Mesendoderm (in vitro differentiated cells): ENCODE measurements around the gene PDS5B.
"Not testable (repeated sequence)": the region's sequence is repeated elsewhere in the genome, so short reads cannot be mapped to it uniquely, and the experiment has no call there.

Source experiments
- DNase-seq: peaks from one replicate; pipeline ENCODE4 v3.0.0; 2013
- H2AK5ac ChIP-seq: 2 replicates; pipeline ENCODE4 v1.6.1; 2013; ENCODE audit warnings: low read length, inconsistent platforms
- H2BK120ac ChIP-seq: 2 replicates; pipeline ENCODE4 v1.6.1; 2013; ENCODE audit warnings: low read depth, mild to moderate bottlenecking, low read length, moderate library complexity, mixed read lengths
- H2BK15ac ChIP-seq: replicated peaks from 2 replicates; pipeline ENCODE4 v1.6.1; 2013; ENCODE audit warnings: low read depth, mild to moderate bottlenecking, moderate library complexity
- H2BK5ac ChIP-seq: 2 replicates; pipeline ENCODE4 v1.6.1; 2013; ENCODE audit warnings: low read length, inconsistent platforms
- H3K18ac ChIP-seq: 2 replicates; pipeline ENCODE4 v1.6.1; 2013; ENCODE audit warnings: mild to moderate bottlenecking, low read length, mixed read lengths
- H3K23ac ChIP-seq: one replicate; pipeline ENCODE4 v1.6.1; 2013; ENCODE audit warnings: low read length
- H3K27ac ChIP-seq: 2 replicates; pipeline ENCODE4 v1.5.1; 2013; ENCODE audit warnings: low read depth, mild to moderate bottlenecking, inconsistent platforms, low read length, moderate library complexity
- H3K27me3 ChIP-seq: 2 replicates; pipeline ENCODE4 v1.6.1; 2013; ENCODE audit warnings: low read length, control low read depth, mild to moderate bottlenecking, inconsistent platforms; ENCODE audit not compliant: insufficient read depth, poor library complexity
- H3K36me3 ChIP-seq: 2 replicates; pipeline ENCODE4 v1.6.1; 2013; ENCODE audit warnings: low read length, inconsistent platforms; ENCODE audit not compliant: control insufficient read depth, insufficient read depth
- H3K4ac ChIP-seq: one replicate; pipeline ENCODE4 v1.6.1; 2013; ENCODE audit warnings: low read depth, mild to moderate bottlenecking, low read length, moderate library complexity
- H3K4me1 ChIP-seq: 2 replicates; pipeline ENCODE4 v1.6.1; 2013; ENCODE audit warnings: low read depth, low read length, inconsistent platforms; ENCODE audit not compliant: control insufficient read depth
- H3K4me2 ChIP-seq: 2 replicates; pipeline ENCODE4 v1.6.1; 2013; ENCODE audit warnings: low read length
- H3K4me3 ChIP-seq: 2 replicates; pipeline ENCODE4 v1.5.1; 2013; ENCODE audit warnings: mild to moderate bottlenecking, low read length
- H3K56ac ChIP-seq: one replicate; pipeline ENCODE4 v1.6.1; 2013; ENCODE audit warnings: low read length
- H3K79me1 ChIP-seq: 2 replicates; pipeline ENCODE4 v1.6.1; 2013; ENCODE audit warnings: low read length, inconsistent platforms
- H3K79me2 ChIP-seq: 2 replicates; pipeline ENCODE4 v1.6.1; 2013; ENCODE audit warnings: mild to moderate bottlenecking, low read length; ENCODE audit not compliant: control insufficient read depth, insufficient read depth
- H3K9ac ChIP-seq: 2 replicates; pipeline ENCODE4 v1.6.1; 2013; ENCODE audit warnings: low read length, inconsistent platforms
- H4K5ac ChIP-seq: one replicate; pipeline ENCODE4 v1.6.1; 2013; ENCODE audit warnings: low read length
- H4K8ac ChIP-seq: one replicate; pipeline ENCODE4 v1.6.1; 2013; ENCODE audit warnings: low read depth, mild to moderate bottlenecking, control low read depth, low read length, moderate library complexity
- WGBS: extraction: QIAGEN DNeasy Blood & Tissue Kit; methylation state at CpG from one replicate; pipeline ENCODE4 v1.1.7; 2013; ENCODE audit warnings: low lambda C conversion rate, missing lambda C conversion rate; ENCODE audit not compliant: insufficient coverage; ENCODE audit errors: extremely low coverage; 5-methylcytosine and 5-hydroxymethylcytosine counted together

The PDS5B gene

GRCh38 chr13:32726374-32727037, 140.3 kb downstream of the PDS5B start:
- no peak overlapping the region for H4K8ac ChIP-seq
- H2BK15ac ChIP-seq = no peak overlapping the region
- H3K4me1 ChIP-seq = peaks cover under 1% of the 10 kb centered on the region
- no peak overlapping the region for H3K4me3 ChIP-seq
- no peak overlapping the region for H2AK5ac ChIP-seq
- no peak overlapping the region for H2BK5ac ChIP-seq
- no peak overlapping the region for H3K9ac ChIP-seq
- H3K79me2 ChIP-seq = no peaks in the 10 kb centered on the region
- no peak overlapping the region for H4K5ac ChIP-seq
- H3K79me1 ChIP-seq = peaks cover 2% of the 10 kb centered on the region
- H3K36me3 ChIP-seq = no peaks in the 10 kb centered on the region
- no peaks in the 10 kb centered on the region for H3K27me3 ChIP-seq
- WGBS = no CpG with 5 or more reads among the region's 4 CpGs
- DNase-seq = no peak
- no peak overlapping the region for H3K56ac ChIP-seq
- no peak overlapping the region for H3K4me2 ChIP-seq
- H3K27ac ChIP-seq = no peak overlapping the region
- no peak overlapping the region for H3K18ac ChIP-seq
- H2BK120ac ChIP-seq = no peak overlapping the region
- no peak overlapping the region for H3K4ac ChIP-seq
- no peak overlapping the region for H3K23ac ChIP-seq

- no peak overlapping the region for H3K4me3 ChIP-seq
- H3K4ac ChIP-seq = no peak overlapping the region
- no peaks in the 10 kb centered on the region for H3K27me3 ChIP-seq
- H3K27ac ChIP-seq = no peak overlapping the region
- no peaks in the 10 kb centered on the region for H3K36me3 ChIP-seq
- no peak overlapping the region for H3K18ac ChIP-seq
- no peak overlapping the region for H2BK5ac ChIP-seq
- no peak overlapping the region for H3K4me2 ChIP-seq
- peaks cover 2% of the 10 kb centered on the region for H3K79me1 ChIP-seq
- no peaks in the 10 kb centered on the region for H3K79me2 ChIP-seq
- no peak overlapping the region for H3K56ac ChIP-seq
- H4K8ac ChIP-seq = no peak overlapping the region
- no peak overlapping the region for H3K9ac ChIP-seq
- H2AK5ac ChIP-seq = no peak overlapping the region
- no peak overlapping the region for H4K5ac ChIP-seq
- WGBS = no CpG with 5 or more reads among the region's 3 CpGs
- peaks cover 2% of the 10 kb centered on the region for H3K4me1 ChIP-seq
- no peak overlapping the region for H2BK120ac ChIP-seq
- no peak overlapping the region for H2BK15ac ChIP-seq
- H3K23ac ChIP-seq = no peak overlapping the region
- DNase-seq = peak; percentile 51
Measured at GRCh38 chr13:32728327-32728726, 142.1 kb downstream of the PDS5B start.

GRCh38 chr13:32729097-32729496, 142.8 kb downstream of the PDS5B start:
- DNase-seq, H2BK120ac ChIP-seq, H3K36me3 ChIP-seq, H3K56ac ChIP-seq, H4K8ac ChIP-seq, H3K23ac ChIP-seq, H2BK5ac ChIP-seq, H2AK5ac ChIP-seq, H2BK15ac ChIP-seq, H3K27ac ChIP-seq, H3K4me2 ChIP-seq, H3K4me1 ChIP-seq, H4K5ac ChIP-seq, H3K4me3 ChIP-seq, H3K9ac ChIP-seq, H3K79me1 ChIP-seq, H3K4ac ChIP-seq, H3K27me3 ChIP-seq, H3K79me2 ChIP-seq, H3K18ac ChIP-seq: not testable (repeated sequence)

- H2BK120ac ChIP-seq = no peak overlapping the region
- peaks cover 2% of the 10 kb centered on the region for H3K79me1 ChIP-seq
- H3K4me3 ChIP-seq = no peak overlapping the region
- H3K27me3 ChIP-seq = no peaks in the 10 kb centered on the region
- H3K56ac ChIP-seq = no peak overlapping the region
- no peak overlapping the region for H3K9ac ChIP-seq
- H3K79me2 ChIP-seq = no peaks in the 10 kb centered on the region
- no peak overlapping the region for H3K4me2 ChIP-seq
- no peak overlapping the region for H4K5ac ChIP-seq
- H3K27ac ChIP-seq = no peak overlapping the region
- H3K4me1 ChIP-seq = peaks cover 2% of the 10 kb centered on the region
- H2BK5ac ChIP-seq = no peak overlapping the region
- DNase-seq = no peak
- H2BK15ac ChIP-seq = no peak overlapping the region
- H2AK5ac ChIP-seq = no peak overlapping the region
- H3K36me3 ChIP-seq = no peaks in the 10 kb centered on the region
- WGBS = 100% methylated on average over 1 of the region's 3 CpGs
- H3K4ac ChIP-seq = no peak overlapping the region
- H3K23ac ChIP-seq = no peak overlapping the region
- H4K8ac ChIP-seq = no peak overlapping the region
- H3K18ac ChIP-seq = no peak overlapping the region
Measured at GRCh38 chr13:32731074-32731473, 144.8 kb downstream of the PDS5B start.

GRCh38 chr13:32731576-32731975, 145.3 kb downstream of the PDS5B start:
- H3K4me3 ChIP-seq = no peak overlapping the region
- H2BK120ac ChIP-seq = no peak overlapping the region
- DNase-seq = no peak
- H3K79me1 ChIP-seq = no peaks in the 10 kb centered on the region
- peaks cover 2% of the 10 kb centered on the region for H3K4me1 ChIP-seq
- no peak overlapping the region for H3K4ac ChIP-seq
- no CpG with 5 or more reads among the region's 2 CpGs for WGBS
- no peaks in the 10 kb centered on the region for H3K79me2 ChIP-seq
- H2AK5ac ChIP-seq = no peak overlapping the region
- H3K27me3 ChIP-seq = no peaks in the 10 kb centered on the region
- H3K4me2 ChIP-seq = no peak overlapping the region
- no peak overlapping the region for H3K56ac ChIP-seq
- H4K8ac ChIP-seq = no peak overlapping the region
- no peak overlapping the region for H3K27ac ChIP-seq
- no peak overlapping the region for H2BK15ac ChIP-seq
- H3K18ac ChIP-seq = no peak overlapping the region
- no peak overlapping the region for H2BK5ac ChIP-seq
- no peak overlapping the region for H4K5ac ChIP-seq
- no peak overlapping the region for H3K9ac ChIP-seq
- no peak overlapping the region for H3K23ac ChIP-seq
- no peaks in the 10 kb centered on the region for H3K36me3 ChIP-seq

GRCh38 chr13:32733690-32734089, 147.4 kb downstream of the PDS5B start:
- no peaks in the 10 kb centered on the region for H3K36me3 ChIP-seq
- H3K9ac ChIP-seq = no peak overlapping the region
- no peak overlapping the region for H2BK5ac ChIP-seq
- H3K56ac ChIP-seq = no peak overlapping the region
- no peak overlapping the region for H2AK5ac ChIP-seq
- H3K18ac ChIP-seq = no peak overlapping the region
- H3K27me3 ChIP-seq = no peaks in the 10 kb centered on the region
- no peak overlapping the region for H2BK120ac ChIP-seq
- H3K23ac ChIP-seq = no peak overlapping the region
- H3K4me2 ChIP-seq = no peak overlapping the region
- H3K79me1 ChIP-seq = no peaks in the 10 kb centered on the region
- no peak overlapping the region for H4K5ac ChIP-seq
- H3K4me1 ChIP-seq = peaks cover 2% of the 10 kb centered on the region
- no peaks in the 10 kb centered on the region for H3K79me2 ChIP-seq
- no peak overlapping the region for H3K4me3 ChIP-seq
- no peak overlapping the region for H3K4ac ChIP-seq
- H3K27ac ChIP-seq = no peak overlapping the region
- no peak overlapping the region for H4K8ac ChIP-seq
- no peak for DNase-seq
- H2BK15ac ChIP-seq = no peak overlapping the region
- WGBS = no CpG with 5 or more reads among the region's 5 CpGs
